GM18873 (cell line): Measurements from ENCODE around the gene SERPINE2.

Source experiments
- ATAC-seq: cut with Tn5 transposase; IDR thresholded peaks from one replicate; pipeline ENCODE4 v1.9.1; 2021; ENCODE audit warnings: mild to moderate bottlenecking, moderate library complexity, moderate number of reproducible peaks; ENCODE audit not compliant: unreplicated experiment, low FRiP score

The SERPINE2 gene

GRCh38 chr2:224046752-224047151, 7.7 kb upstream of the SERPINE2 start:
- ATAC-seq, result no peak

DNA sequence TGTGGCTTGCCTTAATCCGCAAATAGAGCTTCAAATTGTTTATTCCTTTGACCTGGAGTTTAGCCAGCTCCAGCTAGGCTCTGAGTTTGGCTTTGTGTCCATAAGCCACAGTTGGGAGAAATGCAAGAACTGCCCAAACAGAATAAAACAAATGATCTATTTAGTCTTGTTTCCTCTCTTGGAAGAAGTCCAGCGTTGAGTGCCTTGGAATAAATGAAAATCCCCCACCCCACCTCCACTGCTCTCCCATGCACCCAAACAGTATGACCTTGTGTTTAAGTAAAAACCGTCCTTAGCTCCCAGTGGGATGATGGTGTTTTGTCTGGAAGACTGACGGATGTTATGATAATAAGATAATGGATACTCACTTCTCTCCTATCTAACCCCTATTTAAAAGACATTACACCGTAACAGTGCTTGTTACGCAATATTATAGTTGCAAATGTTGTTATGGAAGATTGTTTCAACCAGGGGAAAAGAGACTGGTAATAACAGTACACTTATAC, 3.2 kb upstream of the SERPINE2 start:
- ATAC-seq, result no peak

DNA sequence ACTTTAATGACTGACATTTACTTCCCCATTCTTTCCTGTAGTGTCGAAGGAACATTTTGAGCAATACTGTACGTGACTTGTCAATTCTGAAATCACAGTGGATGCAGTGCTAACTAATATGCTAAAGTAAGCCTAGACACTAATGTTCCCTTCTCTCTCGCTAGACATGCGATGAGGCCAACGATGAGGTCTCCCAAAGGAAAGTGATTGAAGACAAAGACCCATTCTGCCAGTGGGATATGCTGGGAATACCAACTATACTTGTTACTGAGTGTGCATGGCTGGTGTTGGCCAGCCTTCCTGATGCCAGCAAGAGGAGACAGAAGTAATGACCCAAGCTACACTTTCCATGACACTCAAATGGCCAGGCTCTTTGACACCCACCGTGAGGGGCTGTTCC, 2.5 kb upstream of the SERPINE2 start:
- no peak for ATAC-seq

DNA sequence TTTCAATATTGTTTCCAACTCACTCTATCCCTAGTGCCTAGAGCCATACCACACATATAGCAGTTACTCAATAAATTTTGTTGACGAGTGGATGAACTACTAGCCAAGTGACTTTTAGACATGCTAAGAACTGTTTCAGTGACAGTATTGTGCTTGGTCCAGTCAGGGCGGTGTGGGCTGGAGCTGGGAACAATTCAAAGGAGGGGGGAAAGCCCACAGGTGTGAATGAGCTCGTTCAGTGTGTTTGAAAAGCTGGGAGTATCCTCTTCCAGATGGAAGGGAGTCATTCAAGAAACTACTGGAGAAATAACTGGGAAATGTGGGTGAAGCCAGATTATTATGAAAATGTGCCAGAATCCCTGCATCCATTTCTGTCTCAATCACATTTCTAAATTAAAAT, 1.7 kb upstream of the SERPINE2 start:
- ATAC-seq, result no peak

DNA sequence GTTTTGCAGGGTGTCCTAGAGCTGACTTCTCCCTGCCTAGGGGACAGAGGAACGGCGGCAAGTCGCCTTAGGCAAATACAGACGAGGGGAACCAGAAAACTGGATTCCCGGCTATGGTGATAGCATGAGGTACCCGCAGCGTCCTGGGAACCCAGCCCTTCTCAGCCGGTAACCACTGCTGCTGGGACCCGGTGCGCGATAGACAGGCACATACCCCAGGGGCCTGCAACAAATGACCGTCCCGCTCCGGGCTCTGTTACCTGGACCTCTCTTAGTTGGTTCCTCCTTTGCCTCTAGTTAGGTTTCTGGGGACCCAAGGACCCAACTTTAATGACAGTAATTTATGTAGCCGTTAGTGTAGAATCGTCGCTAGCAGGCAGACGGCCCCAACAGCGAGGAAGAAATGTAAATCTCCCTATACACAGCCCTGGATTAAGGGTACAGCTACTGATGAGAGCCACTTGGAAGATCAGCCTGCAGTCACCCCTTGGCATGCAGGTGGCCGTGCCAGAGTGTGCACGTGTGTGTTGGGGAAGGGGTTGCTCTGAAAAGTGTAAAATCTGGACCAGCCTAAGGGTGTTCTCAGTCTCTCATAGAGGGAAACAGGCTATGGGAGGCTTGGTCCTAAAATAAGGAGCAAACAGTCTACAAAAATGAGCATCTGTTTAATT, 819 bp upstream of the SERPINE2 start:
- peak; percentile 13 for ATAC-seq

DNA sequence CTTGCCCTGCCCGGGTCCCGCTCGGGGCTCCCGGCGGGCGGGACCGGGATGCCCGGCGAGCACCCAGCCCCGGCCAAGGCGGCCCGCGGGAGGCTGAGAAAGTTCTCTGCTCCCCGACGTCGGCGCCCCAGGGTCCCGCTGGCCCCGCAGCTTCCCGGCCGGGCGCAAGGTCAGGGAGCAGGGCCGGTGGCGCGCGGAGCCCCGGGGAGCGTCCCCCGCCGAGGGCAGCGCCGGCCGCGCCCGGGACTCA, 331 bp downstream of the SERPINE2 start:
- ATAC-seq, result peak; percentile 20

GRCh38 chr2:224038049-224038829, 847 bp downstream of the SERPINE2 start:
- ATAC-seq, result peak; percentile 64

GRCh38 chr2:224036731-224037361, 2.2 kb downstream of the SERPINE2 start:
- no peak for ATAC-seq

DNA sequence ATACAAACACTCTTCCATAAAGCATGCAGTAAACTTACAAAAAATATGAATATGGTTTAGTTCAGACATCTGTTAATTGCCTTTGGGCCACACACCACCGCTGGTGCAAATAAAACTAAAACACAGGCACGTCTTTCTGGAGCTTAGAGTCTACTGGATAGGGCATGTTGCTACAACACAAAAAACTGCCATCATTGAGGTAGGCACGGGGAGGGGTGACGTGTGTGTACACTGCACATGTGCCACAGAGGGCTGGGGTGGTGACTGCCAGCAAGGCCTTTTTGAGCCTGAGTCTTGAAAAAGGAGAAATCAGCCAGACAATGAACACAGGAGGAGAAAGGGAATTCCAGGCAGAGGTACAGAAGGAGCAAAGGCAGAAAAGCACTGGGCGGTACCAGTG, 5.1 kb downstream of the SERPINE2 start:
- ATAC-seq, result no peak

GRCh38 chr2:224033601-224034000, 5.5 kb downstream of the SERPINE2 start:
- ATAC-seq, result no peak

GRCh38 chr2:224032283-224032682, 6.8 kb downstream of the SERPINE2 start:
- ATAC-seq, result no peak

GRCh38 chr2:224031358-224031970, 7.6 kb downstream of the SERPINE2 start:
- ATAC-seq, result no peak

- ATAC-seq, result no peak
These were observed 8.3 kb downstream of the SERPINE2 start for GRCh38 chr2:224030786-224031185.

GRCh38 chr2:224029876-224030275, 9.2 kb downstream of the SERPINE2 start:
- no peak for ATAC-seq

- no peak for ATAC-seq
These were observed 11.2 kb downstream of the SERPINE2 start for GRCh38 chr2:224027931-224028330.

DNA sequence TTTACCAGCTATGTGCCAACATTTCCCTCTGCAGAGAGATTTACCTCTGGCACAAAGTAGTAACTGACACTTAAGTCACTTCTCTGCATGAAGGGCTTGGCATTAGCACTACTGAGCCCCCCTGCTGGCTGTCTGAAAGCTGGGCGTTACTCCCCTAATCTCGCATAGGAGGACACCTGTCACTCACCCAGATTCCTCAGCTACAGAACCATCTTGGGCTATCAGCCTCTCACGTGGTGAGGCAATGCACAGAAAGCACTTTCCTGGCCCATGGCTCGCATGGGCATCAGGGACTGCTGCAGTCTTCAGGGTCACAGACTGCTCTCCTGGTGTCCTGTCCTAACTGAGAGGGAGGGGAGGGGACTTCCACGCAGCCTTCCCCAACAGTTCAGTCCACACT, 12.0 kb downstream of the SERPINE2 start:
- no peak for ATAC-seq

DNA sequence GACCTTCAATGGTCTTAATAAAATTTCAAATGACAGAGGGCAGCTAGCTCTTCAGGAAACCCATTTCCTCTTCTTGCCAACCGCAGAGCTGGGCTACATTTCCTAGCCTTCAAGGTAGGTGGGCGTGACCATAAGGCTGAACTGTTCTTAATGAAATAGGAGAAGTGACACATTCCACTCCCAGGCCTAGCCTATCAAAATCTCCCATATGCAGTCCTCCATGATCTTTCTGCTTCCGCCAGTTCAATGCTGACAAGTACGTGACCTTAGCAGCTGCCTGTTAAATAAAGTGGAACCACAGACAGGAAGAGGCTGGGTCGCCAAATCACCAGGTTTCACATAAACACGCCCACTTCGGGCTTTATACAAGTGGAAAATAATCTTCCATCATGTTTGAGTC, 13.2 kb downstream of the SERPINE2 start:
- ATAC-seq, result peak; percentile 86

DNA sequence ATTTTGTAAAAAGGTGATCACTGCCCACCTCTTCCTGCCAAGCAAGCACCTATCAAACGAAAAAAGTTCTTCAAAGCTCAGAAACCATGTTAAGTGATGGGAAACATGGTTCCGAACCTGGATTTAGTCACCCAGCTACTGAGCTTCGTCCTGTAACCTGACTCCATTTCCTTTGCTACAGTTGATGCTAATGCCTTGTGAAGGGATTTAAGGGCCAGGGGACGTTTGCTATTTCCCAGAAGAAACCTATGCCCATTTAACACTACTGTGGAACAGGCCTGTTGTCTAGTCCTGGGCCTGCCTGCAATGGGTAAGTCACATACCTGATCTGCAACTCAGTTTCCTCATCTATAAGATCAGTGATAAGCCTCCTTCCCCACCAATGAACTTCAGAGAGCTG, 14.8 kb downstream of the SERPINE2 start:
- no peak for ATAC-seq

GRCh38 chr2:224023188-224023587, 15.9 kb downstream of the SERPINE2 start:
- ATAC-seq, result no peak

DNA sequence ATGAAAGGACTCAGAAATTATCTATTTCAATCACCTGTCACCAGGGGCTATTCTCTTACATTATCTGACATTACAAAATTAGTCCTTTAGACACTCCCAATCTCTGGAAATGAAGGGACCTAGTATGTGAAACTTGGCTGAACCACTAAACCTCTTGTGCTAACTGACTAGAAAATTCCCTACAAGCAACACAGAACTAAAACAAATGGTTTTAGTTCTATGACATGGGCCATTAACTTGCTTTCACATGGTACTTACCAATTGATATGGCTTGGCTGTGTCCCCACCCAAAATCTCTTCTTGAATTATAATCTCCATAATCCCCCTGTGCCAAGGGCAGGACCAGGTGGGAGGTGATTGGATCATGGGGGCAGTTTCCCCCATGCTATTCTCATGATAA, 16.6 kb downstream of the SERPINE2 start:
- no peak for ATAC-seq

DNA sequence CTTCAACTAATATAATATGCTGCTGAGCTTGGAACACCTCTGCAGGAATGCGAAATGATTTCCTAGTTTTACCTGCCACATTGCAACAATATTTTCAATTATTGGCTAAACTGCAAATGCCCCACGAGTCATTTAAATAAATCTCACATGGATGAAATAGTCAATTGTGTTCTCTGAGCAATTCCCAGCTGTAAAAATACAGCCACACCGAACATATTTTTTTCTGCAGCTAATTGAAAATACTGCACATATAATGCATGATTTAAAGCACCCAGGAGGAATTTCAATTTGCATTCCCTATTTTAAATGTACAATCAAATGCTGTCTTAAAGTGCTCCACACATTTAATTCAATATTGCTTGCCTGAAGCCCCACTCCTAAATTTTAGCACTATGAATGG, 18.6 kb downstream of the SERPINE2 start:
- ATAC-seq, result no peak
